Measurements from ENCODE around the gene LRP1B. TPM values are rescaled to one million over a fixed set of nuclear protein-coding genes. Genes with fewer than 3 reads are reported as not detected.

Gene LRP1B
- total and polyA plus RNA-seq, 2 of the 8 experiments (the other 6 are each of a cell fraction or from before 2014, with no cell fraction given) = 0.03 TPM; not detected in 1

GRCh38 chr2:141490886-141491285 lies 639.9 kb downstream of the LRP1B start:
- H3K79me1 ChIP-seq (ENCODE audit: low read depth, low read length) = no peaks in the 10 kb centered on the region
- H3K56ac ChIP-seq (replicated peaks; ENCODE audit: insufficient read length, low read depth, low read length) = no peak overlapping the region
- no peaks in the 10 kb centered on the region for H3K9me3 ChIP-seq (ENCODE audit: insufficient read depth in 2 of 2, low read depth in 1 of 2, low read length in 1 of 2)
- no peak overlapping the region for H4K8ac ChIP-seq (ENCODE audit: extremely low read depth, insufficient read depth, low read length)
- H3K23me2 ChIP-seq (ENCODE audit: low read depth, low read length) = no peaks in the 10 kb centered on the region
- H2BK12ac ChIP-seq (ENCODE audit: low read depth, low read length) = no peak overlapping the region
- H3K4ac ChIP-seq (replicated peaks; ENCODE audit: insufficient read length, low read depth, low read length) = no peak overlapping the region
- H3K4me1 ChIP-seq (replicated peaks in 1 of 4; ENCODE audit: control insufficient read depth in 3 of 4, insufficient read depth in 4 of 4, low read length in 3 of 4) = no peaks in the 10 kb centered on the region
- H3K4me3 ChIP-seq (ENCODE audit: extremely low read depth in 1 of 4, insufficient read depth in 2 of 4, low read depth in 3 of 4, low read length in 4 of 4) = no peak overlapping the region
- no peak for DNase-seq (ENCODE audit: low read depth in 1 of 2, low spot score in 2 of 2)
- H2AFZ ChIP-seq (ENCODE audit: low read length) = no peak overlapping the region
- no peaks in the 10 kb centered on the region for H3K79me2 ChIP-seq (ENCODE audit: control insufficient read depth in 1 of 2, insufficient read depth in 2 of 2, low read length in 2 of 2)
- H2BK120ac ChIP-seq (replicated peaks; ENCODE audit: low read depth, low read length) = no peak overlapping the region
- no peak overlapping the region for H2BK20ac ChIP-seq (ENCODE audit: low read length)
- H4K5ac ChIP-seq (ENCODE audit: insufficient read length, low read depth, low read length) = no peak overlapping the region
- no peak overlapping the region for H3K4me2 ChIP-seq (ENCODE audit: insufficient read depth in 1 of 2, low read depth in 2 of 2, low read length in 2 of 2)
- no peak for FAIRE-seq
- no peak overlapping the region for H3K18ac ChIP-seq (ENCODE audit: extremely low read depth, low read length)
- H3K23ac ChIP-seq (ENCODE audit: insufficient read length) = no peak overlapping the region
- H2BK5ac ChIP-seq (ENCODE audit: low read depth, low read length) = no peak overlapping the region
- no peak overlapping the region for H2AK5ac ChIP-seq (ENCODE audit: low read depth, low read length)
- CTCF ChIA-PET (ENCODE audit: partially characterized antibody) = interaction anchor here (0.6 to 1.6 kb wide), 2 partner anchors 26 to 91 kb away, joined by 3 to 4 read pairs; no protein-coding TSS in a partner anchor
- H3K27me3 ChIP-seq (replicated peaks in 1 of 4; ENCODE audit: control insufficient read depth in 3 of 4, extremely low read depth in 1 of 4, insufficient read depth in 3 of 4, low read length in 3 of 4) = no peaks in the 10 kb centered on the region
- POLR2A ChIA-PET (ENCODE audit: partially characterized antibody) = no interaction called here
- WGBS, 2 experiments (ENCODE audit: extremely low coverage in 1 of 2, insufficient coverage in 1 of 2, insufficient read length in 1 of 2, insufficient replicate concordance in 2 of 2, low coverage in 1 of 2, low lambda C conversion rate in 2 of 2, missing lambda C conversion rate in 1 of 2) = 77% methylated on average over 1 of the region's 1 CpG; no CpG with 5 or more reads in 1 of the 2 experiments
- no peaks in the 10 kb centered on the region for H4K20me1 ChIP-seq (replicated peaks in 1 of 2; ENCODE audit: control insufficient read depth in 1 of 2, insufficient read depth in 2 of 2, low read length in 2 of 2)
- H3K36me3 ChIP-seq (ENCODE audit: control insufficient read depth in 2 of 4, insufficient read depth in 4 of 4, low read length in 3 of 4) = no peaks in the 10 kb centered on the region
- no peak overlapping the region for H3K14ac ChIP-seq (ENCODE audit: insufficient read length)
- no peak overlapping the region for H3K27ac ChIP-seq (ENCODE audit: low read depth, low read length)
- TF ChIP-seq CHD1 (IDR thresholded peaks at IDR 0.05; ENCODE audit: low read depth, low read length) (no peak), KDM5A (IDR thresholded peaks at IDR 0.05; ENCODE audit: low read length) (no peak), SP1 (IDR thresholded peaks at IDR 0.05; ENCODE audit: low read depth, low read length) (no peak), CTCF (IDR thresholded peaks at IDR 0.05; ENCODE audit: control extremely low read depth in 1 of 3, insufficient read depth in 1 of 3, low read depth in 1 of 3, low read length in 3 of 3) (no peak), POLR2A (IDR thresholded peaks at IDR 0.05; ENCODE audit: control extremely low read depth in 1 of 2, low read depth in 2 of 2, low read length in 2 of 2) (no peak), CBX5 (IDR thresholded peaks at IDR 0.05; ENCODE audit: low read depth, low read length) (no peak), EZH2 (IDR thresholded peaks at IDR 0.05; ENCODE audit: low read depth, low read length, severe bottlenecking) (no peak), RBBP5 (IDR thresholded peaks at IDR 0.05; ENCODE audit: borderline replicate concordance, low read depth, low read length) (no peak)
- H2BK15ac ChIP-seq (ENCODE audit: low read length) = no peak overlapping the region
- no peak overlapping the region for H4K91ac ChIP-seq (replicated peaks; ENCODE audit: insufficient read length, low read length)
- H3K9ac ChIP-seq (replicated peaks in 1 of 4; ENCODE audit: extremely low read depth in 1 of 4, low read depth in 3 of 4, low read length in 3 of 4) = no peak overlapping the region

All from H1 (cell line).